ENCODE results near the gene STK39.

Gene STK39

DNA sequence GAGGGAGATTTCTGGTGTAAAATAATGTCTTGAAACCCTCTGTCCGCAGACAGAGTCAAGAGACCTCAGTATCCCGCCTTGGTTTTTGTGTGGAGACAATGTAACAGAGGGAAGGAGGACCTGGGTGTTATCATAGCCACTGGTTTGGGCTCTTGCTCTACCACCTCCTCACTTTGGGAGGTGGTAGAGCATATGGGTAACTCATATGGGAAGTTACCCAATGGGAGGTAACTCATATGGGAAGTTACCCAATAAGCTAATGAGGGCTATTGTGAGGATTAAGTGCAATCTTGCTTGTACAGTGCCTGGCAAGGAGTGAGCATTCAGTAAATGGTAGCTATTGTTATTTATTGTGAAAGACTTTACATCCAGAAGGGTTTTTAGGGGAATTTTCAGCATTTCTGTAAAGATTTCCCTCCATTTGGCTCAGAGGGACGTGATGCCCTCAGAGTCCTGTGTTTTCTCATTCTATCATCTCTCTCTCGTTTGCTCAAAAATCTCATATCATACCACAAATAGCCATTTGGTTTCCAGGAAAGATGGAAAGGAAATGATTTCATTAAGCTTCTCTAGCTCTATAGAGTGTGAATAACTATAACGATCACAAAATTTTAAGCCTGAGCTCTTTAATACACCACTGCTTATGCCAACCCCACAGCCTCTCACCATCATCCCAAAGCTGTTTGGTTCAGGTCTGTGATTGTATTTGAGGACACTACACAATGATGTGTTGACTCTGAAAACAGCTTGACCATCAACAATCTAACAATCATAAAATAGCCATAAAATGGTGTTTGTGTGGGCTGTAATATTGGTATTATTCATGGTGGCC lies 307.7 kb downstream of the STK39 start:
- no peak overlapping the region for H3K4me3 ChIP-seq (ENCODE audit: low read depth, low read length)
- DNase-seq (ENCODE audit: low read depth): no peak
- TF ChIP-seq, protein P1, sequence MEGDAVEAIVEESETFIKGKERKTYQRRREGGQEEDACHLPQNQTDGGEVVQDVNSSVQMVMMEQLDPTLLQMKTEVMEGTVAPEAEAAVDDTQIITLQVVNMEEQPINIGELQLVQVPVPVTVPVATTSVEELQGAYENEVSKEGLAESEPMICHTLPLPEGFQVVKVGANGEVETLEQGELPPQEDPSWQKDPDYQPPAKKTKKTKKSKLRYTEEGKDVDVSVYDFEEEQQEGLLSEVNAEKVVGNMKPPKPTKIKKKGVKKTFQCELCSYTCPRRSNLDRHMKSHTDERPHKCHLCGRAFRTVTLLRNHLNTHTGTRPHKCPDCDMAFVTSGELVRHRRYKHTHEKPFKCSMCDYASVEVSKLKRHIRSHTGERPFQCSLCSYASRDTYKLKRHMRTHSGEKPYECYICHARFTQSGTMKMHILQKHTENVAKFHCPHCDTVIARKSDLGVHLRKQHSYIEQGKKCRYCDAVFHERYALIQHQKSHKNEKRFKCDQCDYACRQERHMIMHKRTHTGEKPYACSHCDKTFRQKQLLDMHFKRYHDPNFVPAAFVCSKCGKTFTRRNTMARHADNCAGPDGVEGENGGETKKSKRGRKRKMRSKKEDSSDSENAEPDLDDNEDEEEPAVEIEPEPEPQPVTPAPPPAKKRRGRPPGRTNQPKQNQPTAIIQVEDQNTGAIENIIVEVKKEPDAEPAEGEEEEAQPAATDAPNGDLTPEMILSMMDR (conservative IDR thresholded peaks at IDR 0.05; ENCODE audit: low read depth, low read length): no peak

DNA sequence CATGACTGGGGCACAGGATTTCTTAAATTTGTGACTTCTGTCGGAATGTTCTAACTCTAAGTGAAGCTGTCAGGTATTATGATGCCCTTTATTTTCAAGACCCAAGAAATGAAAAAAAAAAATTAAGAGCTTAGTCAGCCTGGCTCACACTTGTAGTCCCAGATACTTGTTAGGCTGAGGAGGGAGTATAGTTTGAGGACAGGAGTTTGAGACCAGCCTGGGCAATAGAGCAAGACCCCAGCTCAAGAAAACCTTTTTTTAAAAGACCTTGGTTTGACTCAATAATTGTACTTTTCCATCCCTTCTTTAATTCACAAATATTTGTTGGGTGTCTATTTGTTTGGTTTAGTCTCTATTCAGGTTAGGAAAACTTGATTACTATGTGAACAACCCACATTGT lies 310.0 kb downstream of the STK39 start:
- DNase-seq (ENCODE audit: low read depth): no peak
- TF ChIP-seq, protein P1 (conservative IDR thresholded peaks at IDR 0.05; ENCODE audit: low read depth, low read length): no peak
- H3K4me3 ChIP-seq (ENCODE audit: low read depth, low read length): no peak overlapping the region

DNA sequence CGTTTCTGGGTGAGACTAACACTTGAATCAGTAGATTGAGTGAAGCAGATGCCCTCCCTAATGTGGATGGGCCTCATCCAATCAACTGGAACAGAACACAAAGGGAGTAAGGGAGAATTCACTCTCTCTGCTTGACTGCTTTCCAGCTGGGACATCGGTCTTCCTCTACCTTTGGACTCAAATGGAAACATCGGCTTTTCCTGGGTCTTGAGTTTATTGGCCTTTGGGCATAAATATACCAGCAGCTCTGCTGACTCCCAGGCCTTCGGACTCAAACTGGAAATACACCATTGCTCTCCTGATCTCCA lies 311.6 kb downstream of the STK39 start:
- DNase-seq (ENCODE audit: low read depth): no peak
- H3K4me3 ChIP-seq (ENCODE audit: low read depth, low read length): no peak overlapping the region
- TF ChIP-seq, protein P1 (conservative IDR thresholded peaks at IDR 0.05; ENCODE audit: low read depth, low read length): no peak

DNA sequence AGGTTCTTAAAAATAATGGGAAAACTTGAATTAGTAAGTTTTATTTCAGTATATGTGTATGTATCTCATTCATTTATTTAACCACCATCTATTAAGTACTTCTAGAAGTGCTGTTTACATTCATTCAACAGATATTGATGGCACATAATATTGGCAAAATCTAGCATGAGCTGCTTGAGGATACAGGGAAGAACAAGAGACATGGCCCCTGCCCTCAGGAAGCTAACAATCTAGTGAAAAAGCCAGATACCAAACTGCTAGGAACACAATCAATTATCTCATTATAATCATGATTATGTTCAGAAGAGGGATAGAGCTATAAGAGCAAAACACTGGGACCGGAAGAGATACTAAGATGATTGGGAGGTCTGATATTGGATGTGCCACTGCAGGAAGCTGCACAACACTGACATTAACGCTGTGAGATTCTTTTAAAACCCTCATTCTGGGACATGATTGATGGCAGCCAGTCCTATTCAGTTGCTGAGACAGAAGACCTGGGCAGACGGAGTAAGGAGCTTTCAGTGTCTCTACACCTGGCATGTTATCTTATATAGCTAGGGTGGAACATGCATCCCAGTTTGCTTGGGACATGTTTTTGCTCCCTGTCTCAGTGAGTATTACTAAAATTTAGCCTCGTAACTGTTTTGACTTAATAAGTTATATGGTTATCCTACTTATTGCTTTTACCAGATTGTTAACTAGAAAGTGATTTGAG lies 314.1 kb downstream of the STK39 start:
- no peak for DNase-seq (ENCODE audit: low read depth)
- TF ChIP-seq, protein P1 (conservative IDR thresholded peaks at IDR 0.05; ENCODE audit: low read depth, low read length): no peak
- H3K4me3 ChIP-seq (ENCODE audit: low read depth, low read length): no peak overlapping the region

GRCh38 chr2:167932123-167932693 lies 315.2 kb downstream of the STK39 start:
- DNase-seq (ENCODE audit: low read depth): no peak
- TF ChIP-seq, protein P1 (conservative IDR thresholded peaks at IDR 0.05; ENCODE audit: low read depth, low read length): no peak
- no peak overlapping the region for H3K4me3 ChIP-seq (ENCODE audit: low read depth, low read length)

GRCh38 chr2:167929484-167929883 lies 317.9 kb downstream of the STK39 start:
- DNase-seq (ENCODE audit: low read depth): no peak
- no peak overlapping the region for H3K4me3 ChIP-seq (ENCODE audit: low read depth, low read length)
- TF ChIP-seq, protein P1 (conservative IDR thresholded peaks at IDR 0.05; ENCODE audit: low read depth, low read length): no peak
